ENCODE measurements around the gene LRP5.
A peak's percentile ranks its signal among the peaks of the same experiment; 100 is the strongest.
"Not testable (repeated sequence)": the region's sequence is repeated elsewhere in the genome, so short reads cannot be mapped to it uniquely, and the experiment has no call there.

The LRP5 gene

GRCh38 chr11:68329978-68330699 lies 17.7 kb downstream of the LRP5 start:
- DNase-seq = no peak

- DNase-seq = no peak
Observed at GRCh38 chr11:68330700-68331337, 18.4 kb downstream of the LRP5 start.

GRCh38 chr11:68331338-68331947 lies 19.1 kb downstream of the LRP5 start:
- no peak for DNase-seq

DNA sequence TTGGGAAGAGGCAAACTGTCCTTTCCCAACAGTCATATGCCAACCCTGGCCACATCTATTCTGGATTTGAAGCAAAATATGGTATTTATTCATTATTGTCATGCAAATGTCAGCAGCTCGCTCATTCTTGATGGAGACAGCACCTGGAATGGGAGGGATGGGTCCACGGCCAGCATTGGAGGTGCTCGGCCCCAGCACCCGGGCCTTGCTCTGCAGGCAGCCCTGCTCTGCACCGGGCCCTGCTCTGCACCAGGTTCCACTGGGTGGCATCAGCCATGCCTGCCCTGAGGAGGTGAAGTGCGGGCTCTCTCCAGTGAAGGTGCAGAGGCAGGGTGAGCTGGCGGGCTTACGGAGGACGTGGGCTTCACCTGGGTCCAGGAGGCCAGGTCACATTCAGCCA lies 19.8 kb downstream of the LRP5 start:
- DNase-seq = no peak

GRCh38 chr11:68333173-68333572 lies 20.8 kb downstream of the LRP5 start:
- no peak for DNase-seq

GRCh38 chr11:68334923-68335322 lies 22.5 kb downstream of the LRP5 start:
- no peak for DNase-seq

GRCh38 chr11:68335683-68336082 lies 23.3 kb downstream of the LRP5 start:
- no peak for DNase-seq

DNA sequence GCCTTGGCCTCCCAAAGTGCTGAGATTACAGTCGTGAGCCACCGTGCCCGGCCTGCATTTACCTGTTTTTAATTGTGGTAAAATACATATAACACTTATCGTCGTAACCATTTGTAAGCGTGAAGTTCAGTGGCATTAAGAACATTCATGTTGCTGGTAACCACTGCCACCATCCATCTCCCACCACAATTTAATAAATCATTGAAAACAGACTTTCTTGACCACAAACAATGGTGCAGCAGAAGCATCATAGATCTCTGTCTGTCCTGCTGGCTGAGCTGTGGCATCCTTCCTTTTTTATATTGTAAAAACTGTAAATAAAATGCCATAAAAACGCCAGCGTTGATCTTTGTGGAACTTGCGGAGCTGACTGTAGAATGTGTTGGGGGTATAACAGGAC lies 24.3 kb downstream of the LRP5 start:
- DNase-seq = no peak

- DNase-seq = peak in 1 of 2 experiments; percentile 23
Observed at GRCh38 chr11:68337399-68337835, 25.0 kb downstream of the LRP5 start.

DNA sequence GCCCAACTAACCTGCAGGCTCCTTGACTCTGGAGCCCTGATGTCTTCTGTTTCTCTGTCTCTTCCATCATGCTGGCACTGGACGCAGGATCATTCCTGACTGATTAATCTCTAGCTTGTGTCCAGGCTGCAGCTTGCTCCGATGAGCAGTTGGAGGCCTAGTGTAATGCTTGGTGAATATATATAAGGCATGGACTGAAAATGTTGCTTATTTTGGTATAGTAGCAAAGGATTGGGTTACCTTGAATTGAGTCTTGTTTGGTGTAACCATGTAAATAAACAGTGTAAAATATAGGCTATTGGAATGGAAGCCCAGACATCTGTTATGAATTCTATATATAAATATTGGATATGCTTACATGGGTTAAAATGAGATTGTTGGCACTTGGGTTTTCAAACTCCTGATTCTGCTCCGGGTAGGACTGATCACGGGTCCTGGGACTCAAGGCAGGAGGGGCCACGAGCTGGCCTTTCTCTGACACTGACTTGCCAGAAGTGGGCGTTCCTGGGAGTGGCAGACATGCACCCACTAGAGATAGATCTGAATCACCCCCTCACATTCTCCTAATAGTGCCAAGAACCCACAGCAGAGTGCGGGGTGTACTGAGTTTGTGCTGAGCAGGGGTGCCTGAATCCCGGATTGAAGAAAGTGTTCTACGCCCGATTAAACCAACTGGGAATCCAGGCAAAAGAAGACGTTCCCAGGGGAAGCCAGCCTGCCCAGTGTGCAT lies 25.8 kb downstream of the LRP5 start:
- DNase-seq = no peak

DNA sequence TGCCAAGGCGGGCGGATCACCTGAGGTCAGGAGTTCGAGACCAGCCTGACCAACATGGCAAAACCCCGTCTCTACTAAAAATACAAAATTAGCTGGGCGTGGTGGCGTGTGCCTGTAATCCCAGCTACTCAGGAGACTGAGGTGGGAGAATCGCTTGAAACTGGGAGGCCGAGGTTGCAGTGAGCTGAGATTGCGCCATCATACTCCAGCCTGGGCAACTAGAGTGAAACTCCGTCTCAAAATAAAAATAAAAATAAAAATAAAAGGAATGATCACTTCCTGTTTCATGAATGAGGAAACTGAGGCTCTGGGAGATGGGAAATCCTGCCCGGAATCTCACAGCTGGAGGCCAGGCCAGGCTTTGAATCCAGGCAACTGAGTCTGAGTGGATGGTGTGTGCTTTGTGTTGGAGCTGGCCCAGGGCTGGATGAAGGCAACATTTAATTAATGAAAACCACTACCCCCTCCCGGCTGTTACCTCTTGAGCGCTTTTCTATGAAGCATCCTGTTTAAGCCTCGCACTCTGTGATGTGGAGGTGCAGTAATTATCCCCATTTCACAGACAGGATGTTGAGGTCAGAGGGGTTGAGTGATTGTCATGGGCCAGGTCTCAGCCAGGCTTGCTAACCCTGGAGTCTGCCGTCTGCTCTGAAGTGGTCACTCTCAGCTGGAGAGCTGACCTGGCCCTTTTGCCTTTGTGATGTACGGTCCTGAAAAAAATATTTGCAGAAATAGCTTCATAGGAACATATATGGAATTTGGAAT lies 27.8 kb downstream of the LRP5 start:
- DNase-seq = no peak

- DNase-seq = peak in 1 of 2 experiments; percentile 10
Observed at GRCh38 chr11:68340784-68341556, 28.6 kb downstream of the LRP5 start.

GRCh38 chr11:68341557-68342458 lies 29.4 kb downstream of the LRP5 start:
- DNase-seq = no peak

DNA sequence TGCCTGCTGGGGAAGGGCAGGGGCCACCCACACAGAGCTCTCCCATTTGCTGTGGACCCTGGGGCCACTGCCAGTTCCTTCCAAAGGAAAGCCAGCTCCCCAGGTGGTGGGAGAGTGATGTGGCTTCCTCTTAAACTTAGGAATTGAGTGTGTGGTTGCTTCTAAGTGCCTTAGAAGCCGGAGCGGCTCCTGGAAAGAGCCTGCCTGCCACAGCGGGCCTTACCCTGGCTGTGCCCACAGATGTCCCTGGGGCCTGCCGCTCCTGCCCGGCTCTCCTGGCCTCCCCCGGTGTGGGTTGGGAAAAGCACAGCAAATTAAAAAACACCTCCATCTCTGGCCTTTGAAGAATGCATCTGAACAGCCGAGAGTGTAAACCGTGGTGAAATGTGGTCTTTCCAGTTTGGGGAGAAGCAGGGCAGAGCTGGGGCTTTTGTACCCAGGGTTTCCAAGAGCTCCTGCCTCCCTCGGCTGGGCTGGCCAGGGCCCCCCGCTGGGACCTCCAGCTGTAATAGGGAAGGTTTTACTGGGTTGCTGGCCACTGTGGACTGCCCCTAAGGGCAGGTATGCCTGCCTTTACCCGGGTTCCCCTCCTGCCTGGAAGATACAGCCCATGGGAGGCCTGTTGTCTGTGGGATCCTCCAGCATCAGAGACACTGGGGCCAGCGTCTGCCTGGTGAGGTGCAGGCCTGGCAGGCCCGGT lies 30.2 kb downstream of the LRP5 start:
- DNase-seq = no peak

GRCh38 chr11:68343761-68344256 lies 31.4 kb downstream of the LRP5 start:
- no peak for DNase-seq

GRCh38 chr11:68344821-68345220 lies 32.4 kb downstream of the LRP5 start:
- DNase-seq = not testable (repeated sequence)

GRCh38 chr11:68345776-68346461 lies 33.5 kb downstream of the LRP5 start:
- DNase-seq = no peak

DNA sequence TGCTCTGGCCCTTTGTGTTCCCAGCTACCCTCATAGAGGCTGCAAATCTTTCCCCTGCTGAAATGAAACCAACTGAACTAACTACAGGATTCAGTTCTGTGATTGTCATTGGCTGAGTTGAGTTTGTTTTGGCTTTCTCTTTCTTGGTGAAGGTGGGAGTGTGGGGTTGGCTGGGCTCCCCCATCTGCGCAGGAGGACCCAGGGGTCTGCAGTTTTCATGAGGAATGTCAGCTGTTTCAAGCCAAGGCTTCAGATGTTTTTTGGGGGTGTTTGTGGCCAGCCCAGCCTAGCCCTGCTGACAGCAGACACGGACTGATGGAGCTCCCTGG lies 34.0 kb downstream of the LRP5 start:
- no peak for DNase-seq

- no peak for DNase-seq
Observed at GRCh38 chr11:68347345-68347744, 35.0 kb downstream of the LRP5 start.
